LNCaP clone FGC (cell line): ENCODE measurements around the gene HBA1.
"Not testable (repeated sequence)": the region's sequence is repeated elsewhere in the genome, so short reads cannot be mapped to it uniquely, and the experiment has no call there.

Experiments used
- DNase-seq: peaks from one replicate; pipeline ENCODE4 v3.0.0-alpha.2; 2011; ENCODE audit warnings: low read depth
- H3K4me3 ChIP-seq: 2 replicates; pipeline ENCODE4 v1.5.1; 2011; ENCODE audit warnings: mild to moderate bottlenecking, low read depth, low read length, control low read depth
- CTCF ChIP-seq: IDR thresholded peaks from 2 replicates; pipeline ENCODE4 v1.5.1; 2012; ENCODE audit warnings: mild to moderate bottlenecking; ENCODE audit not compliant: control insufficient read depth, insufficient read depth; ENCODE audit errors: extremely low read depth

The HBA1 gene

GRCh38 chr16:203246-203645 is 26.8 kb downstream of the HBA1 start:
- H3K4me3 ChIP-seq, result no peak overlapping the region
- no peak for TF ChIP-seq CTCF
- no peak for DNase-seq

GRCh38 chr16:204046-204445 is 27.6 kb downstream of the HBA1 start:
- H3K4me3 ChIP-seq, DNase-seq: not testable (repeated sequence)

GRCh38 chr16:209359-209758 is 32.9 kb downstream of the HBA1 start:
- H3K4me3 ChIP-seq, DNase-seq: not testable (repeated sequence)

- not testable (repeated sequence) for DNase-seq, H3K4me3 ChIP-seq
Measured at GRCh38 chr16:211631-212180, 35.2 kb downstream of the HBA1 start.

DNA sequence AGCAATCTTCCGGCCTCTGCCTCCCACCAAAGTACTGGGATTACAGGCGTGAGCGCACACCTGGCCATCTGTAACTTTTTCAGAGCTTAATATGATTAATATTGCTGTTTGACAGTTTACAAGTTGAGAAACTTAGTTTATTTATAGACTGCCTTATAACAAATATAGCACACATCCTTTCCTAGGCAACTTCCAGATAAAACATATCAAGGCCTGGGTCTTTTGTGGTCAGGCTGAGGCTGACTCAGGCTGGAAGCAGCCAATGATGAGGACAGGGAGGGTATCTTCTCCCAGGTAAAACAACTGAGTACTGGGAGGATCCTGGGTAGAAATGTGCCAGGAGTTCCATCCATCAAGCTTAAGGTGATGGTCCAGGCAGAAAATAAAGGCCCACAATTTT is 36.5 kb downstream of the HBA1 start:
- no peak for TF ChIP-seq CTCF
- DNase-seq, result no peak
- no peak overlapping the region for H3K4me3 ChIP-seq

GRCh38 chr16:220021-220420 is 43.5 kb downstream of the HBA1 start:
- no peak for TF ChIP-seq CTCF
- DNase-seq, result no peak
- no peak overlapping the region for H3K4me3 ChIP-seq
